ENCODE data around the gene PDIA6. TPM values are rescaled to one million over a fixed set of nuclear protein-coding genes. Genes with fewer than 3 reads are reported as not detected.
"Not testable (repeated sequence)": the region's sequence is repeated elsewhere in the genome, so short reads cannot be mapped to it uniquely, and the experiment has no call there.

PDIA6 gene
- total and polyA plus RNA-seq, 2 of the 4 experiments (the other 2 are of a cell fraction) = 204 to 349 TPM

GRCh38 chr2:10805990-10806389 is 6.6 kb downstream of the PDIA6 start:
- H3K4me1 ChIP-seq (ENCODE audit: control insufficient read depth, insufficient read depth, low read length); POLR2A ChIA-PET (ENCODE audit: unreplicated experiment); DNase-seq; ATAC-seq (ENCODE audit: low read depth); H3K18ac ChIP-seq (ENCODE audit: low read depth, low read length); H3K9ac ChIP-seq (ENCODE audit: low read depth, low read length); H3K27ac ChIP-seq (ENCODE audit: insufficient read depth, low read length); H3K9me1 ChIP-seq (ENCODE audit: insufficient read depth, low read length); CTCF ChIA-PET; H4K8ac ChIP-seq (ENCODE audit: low read depth in 2 of 2, low read length in 2 of 2); dilution Hi-C loops (cut with HindIII; ENCODE audit: low sequenced_read_pairs, unreplicated experiment); H2AFZ ChIP-seq (replicated peaks; ENCODE audit: low read length, poor library complexity); H3K23ac ChIP-seq (ENCODE audit: low read depth, low read length); H4K5ac ChIP-seq (ENCODE audit: low read depth, low read length); H3K56ac ChIP-seq (ENCODE audit: extremely low read depth, insufficient read depth, low read length); H4K91ac ChIP-seq (ENCODE audit: insufficient read depth, low read depth, low read length); H2AK9ac ChIP-seq (replicated peaks; ENCODE audit: low read depth, low read length, poor library complexity); H2BK15ac ChIP-seq (ENCODE audit: low read depth, low read length); H2AK5ac ChIP-seq (ENCODE audit: low read depth, low read length); H3K14ac ChIP-seq (replicated peaks; ENCODE audit: low read depth, low read length); H3K9me3 ChIP-seq (ENCODE audit: control insufficient read depth, insufficient read depth, low read length); H2BK20ac ChIP-seq (ENCODE audit: low read depth, low read length); H3K4me3 ChIP-seq (ENCODE audit: insufficient read depth, low read depth, low read length); H2BK120ac ChIP-seq (ENCODE audit: low read depth, low read length); H3K4me2 ChIP-seq (ENCODE audit: low read depth, low read length); H3K27me3 ChIP-seq (ENCODE audit: control insufficient read depth, insufficient read depth, low read length); H3K36me3 ChIP-seq (ENCODE audit: control insufficient read depth, insufficient read depth, low read length); H2BK5ac ChIP-seq (ENCODE audit: low read depth, low read length, poor library complexity, severe bottlenecking); intact Hi-C loops (cut with micrococcal nuclease); H3K4ac ChIP-seq (ENCODE audit: low read depth, low read length); BruUV-seq (replicated peaks); in situ Hi-C loops (cut with MboI; ENCODE audit: low sequenced_read_pairs): not testable (repeated sequence)
- peaks cover 74% of the 10 kb centered on the region for H4K20me1 ChIP-seq (ENCODE audit: insufficient read depth, low read length)
- peaks cover 15 to 48% of the 10 kb centered on the region in 2 experiments; a peak in 3 of 4 replicates for H3K79me1 ChIP-seq (ENCODE audit: low read depth in 1 of 2, low read length in 2 of 2)
- 100% methylated on average over 1 of the region's 6 CpGs; no CpG with 5 or more reads in 1 of the 2 experiments for WGBS, 2 experiments (ENCODE audit: extremely low coverage in 2 of 2, insufficient read length in 1 of 2)
